HFFc6 (cell line): Measurements from ENCODE around the gene IL37. TPM values are rescaled to one million over a fixed set of nuclear protein-coding genes. Genes with fewer than 3 reads are reported as not detected.
A peak's percentile ranks its signal among the peaks of the same experiment; 100 is the strongest.

ENCODE experiments used
- DNase-seq: peaks from one replicate; pipeline ENCODE4 v3.0.0-alpha.2; 2018
- H3K27ac Mint-ChIP-seq: 2 replicates; pipeline ENCODE4 v1.8.0; 2020; ENCODE audit warnings: mild to moderate bottlenecking, mixed read lengths
- H3K27me3 Mint-ChIP-seq: 2 replicates; pipeline ENCODE4 v1.8.0; 2021; ENCODE audit warnings: mild to moderate bottlenecking, moderate library complexity, mixed read lengths; ENCODE audit not compliant: insufficient read depth
- H3K36me3 Mint-ChIP-seq: 2 replicates; pipeline ENCODE4 v1.8.0; 2021; ENCODE audit warnings: low read depth, mixed read lengths
- H3K4me1 Mint-ChIP-seq: 2 replicates; pipeline ENCODE4 v1.8.0; 2020; ENCODE audit warnings: low read depth, mixed read lengths
- H3K4me3 Mint-ChIP-seq: 2 replicates; pipeline ENCODE4 v1.8.0; 2020; ENCODE audit warnings: mild to moderate bottlenecking, moderate library complexity, mixed read lengths
- H3K9me3 Mint-ChIP-seq: 2 replicates; pipeline ENCODE4 v1.8.0; 2020; ENCODE audit warnings: mild to moderate bottlenecking, mixed read lengths
- CTCF ChIP-seq: fragments of 200-600 bp; sonication (generic); IDR thresholded peaks from 2 replicates; pipeline ENCODE4 v1.5.0; 2021; ENCODE audit warnings: antibody characterized with exemption, mild to moderate bottlenecking
- long read RNA-seq: library from polyadenylated mRNA; unstranded; transcript quantifications from one replicate; pipeline ENCODE4 v2.0.0, GENCODE V29; 2019
- total RNA-seq, 6 experiments: library from RNA; stranded (reverse); fragmentation: NEBNext Ultra II Directional; extraction: Animal tissue kit (Norgen Biotek cat#: 25700); gene quantifications; 2 replicates in 1 of 6; 3 replicates in 5 of 6; pipeline ENCODE4 v1.2.3, GENCODE V29; 2021

The IL37 gene
- not detected for total RNA-seq
- long read RNA-seq, result 0 reads

- peaks cover 9% of the 10 kb centered on the region for H3K27me3 Mint-ChIP-seq
- H3K9me3 Mint-ChIP-seq, result peaks cover 4% of the 10 kb centered on the region
- no peak for DNase-seq
- no peak for TF ChIP-seq CTCF
- H3K27ac Mint-ChIP-seq, result no peak within 1 kb of the TSS
- peaks cover 7% of the 10 kb centered on the region; the same call in 1 of the 2 replicates for H3K36me3 Mint-ChIP-seq
- no peaks in the 10 kb centered on the region for H3K4me1 Mint-ChIP-seq
- H3K4me3 Mint-ChIP-seq, result no peak within 1 kb of the TSS
Observed at GRCh38 chr2:112910865-112911264, at the start of gene IL37. TSS of gene IL37 (plus strand) at chr2:112911165. CDS start at chr2:112913013, 1,848 bp downstream.

GRCh38 chr2:112864072-112864471 is 46.9 kb upstream of the IL37 start:
- Mint-ChIP-seq H3K27ac (no peak overlapping the region), H3K4me1 (peaks cover 19% of the 10 kb centered on the region), H3K9me3 (peaks cover 52% of the 10 kb centered on the region), H3K36me3 (peaks cover 56% of the 10 kb centered on the region), H3K27me3 (peaks cover 3% of the 10 kb centered on the region), H3K4me3 (no peak overlapping the region)
- no peak for TF ChIP-seq CTCF
- DNase-seq, result no peak

- H3K9me3 Mint-ChIP-seq, result peaks cover 34% of the 10 kb centered on the region
- H3K4me3 Mint-ChIP-seq, result no peak overlapping the region
- H3K4me1 Mint-ChIP-seq, result peaks cover 39% of the 10 kb centered on the region
- H3K27ac Mint-ChIP-seq, result no peak overlapping the region
- no peak for TF ChIP-seq CTCF
- peaks cover 37% of the 10 kb centered on the region for H3K36me3 Mint-ChIP-seq
- no peak for DNase-seq
- peaks cover 3% of the 10 kb centered on the region for H3K27me3 Mint-ChIP-seq
Observed at GRCh38 chr2:112866128-112866835, 44.7 kb upstream of the IL37 start.

GRCh38 chr2:112867701-112868631 is 43.0 kb upstream of the IL37 start:
- H3K27me3 Mint-ChIP-seq, result peaks cover 3% of the 10 kb centered on the region
- no peak for DNase-seq
- TF ChIP-seq CTCF, result no peak
- H3K9me3 Mint-ChIP-seq, result peaks cover 21% of the 10 kb centered on the region
- no peak overlapping the region for H3K27ac Mint-ChIP-seq
- H3K36me3 Mint-ChIP-seq, result peaks cover 30% of the 10 kb centered on the region
- peaks cover 39% of the 10 kb centered on the region for H3K4me1 Mint-ChIP-seq
- no peak overlapping the region for H3K4me3 Mint-ChIP-seq

- Mint-ChIP-seq H3K4me1 (peaks cover 39% of the 10 kb centered on the region), H3K36me3 (peaks cover 23% of the 10 kb centered on the region), H3K27me3 (peaks cover 4% of the 10 kb centered on the region), H3K9me3 (peaks cover 14% of the 10 kb centered on the region), H3K27ac (no peak overlapping the region), H3K4me3 (no peak overlapping the region)
- TF ChIP-seq CTCF, result no peak
- DNase-seq, result peak; percentile 82
Observed at GRCh38 chr2:112869258-112869842, 41.6 kb upstream of the IL37 start.
